ENCODE measurements around the gene PTPRG.

DNA sequence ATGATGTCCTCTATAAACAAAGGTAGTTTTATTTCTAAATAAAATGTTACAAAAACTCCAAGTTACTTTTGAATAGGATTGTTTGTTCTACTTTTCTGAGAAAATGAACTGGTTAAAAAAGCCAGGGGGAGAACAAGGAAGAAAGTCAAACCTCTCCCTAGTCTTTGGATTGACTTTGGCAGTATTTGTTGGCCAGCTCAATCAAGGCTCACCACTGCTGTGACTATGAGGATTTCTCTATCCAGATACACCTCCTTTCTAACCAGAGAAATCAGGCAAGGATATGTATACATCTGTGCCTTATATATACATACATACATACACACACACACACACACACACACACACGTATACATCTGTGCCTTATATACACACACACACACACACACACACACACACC lies 704.2 kb downstream of the PTPRG start:
- TF ChIP-seq POLR2A (IDR thresholded peaks at IDR 0.05; ENCODE audit: low read depth) = no peak
- TF ChIP-seq, protein P1, sequence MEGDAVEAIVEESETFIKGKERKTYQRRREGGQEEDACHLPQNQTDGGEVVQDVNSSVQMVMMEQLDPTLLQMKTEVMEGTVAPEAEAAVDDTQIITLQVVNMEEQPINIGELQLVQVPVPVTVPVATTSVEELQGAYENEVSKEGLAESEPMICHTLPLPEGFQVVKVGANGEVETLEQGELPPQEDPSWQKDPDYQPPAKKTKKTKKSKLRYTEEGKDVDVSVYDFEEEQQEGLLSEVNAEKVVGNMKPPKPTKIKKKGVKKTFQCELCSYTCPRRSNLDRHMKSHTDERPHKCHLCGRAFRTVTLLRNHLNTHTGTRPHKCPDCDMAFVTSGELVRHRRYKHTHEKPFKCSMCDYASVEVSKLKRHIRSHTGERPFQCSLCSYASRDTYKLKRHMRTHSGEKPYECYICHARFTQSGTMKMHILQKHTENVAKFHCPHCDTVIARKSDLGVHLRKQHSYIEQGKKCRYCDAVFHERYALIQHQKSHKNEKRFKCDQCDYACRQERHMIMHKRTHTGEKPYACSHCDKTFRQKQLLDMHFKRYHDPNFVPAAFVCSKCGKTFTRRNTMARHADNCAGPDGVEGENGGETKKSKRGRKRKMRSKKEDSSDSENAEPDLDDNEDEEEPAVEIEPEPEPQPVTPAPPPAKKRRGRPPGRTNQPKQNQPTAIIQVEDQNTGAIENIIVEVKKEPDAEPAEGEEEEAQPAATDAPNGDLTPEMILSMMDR (IDR thresholded peaks at IDR 0.05) = no peak
- no peak for TF ChIP-seq EP300 (IDR thresholded peaks at IDR 0.05)

All from esophagus muscularis mucosa (tissue), 4 donors.